ENCODE results near the gene PDE2A.

- TF ChIP-seq CTCF (IDR thresholded peaks at IDR 0.05; ENCODE audit: low read depth, low read length) (no peak), POLR2A (IDR thresholded peaks at IDR 0.05; ENCODE audit: extremely low read depth, insufficient read length) (no peak)
These were observed 27.9 kb upstream of the PDE2A start for GRCh38 chr11:72702096-72702495.
